22Rv1 (cell line): ENCODE measurements around the gene FRAS1.

Experiments
- ZFX ChIP-seq: fragments of 450-650 bp; IDR thresholded peaks from 2 replicates; pipeline ENCODE4 v1.6.1; 2017; ENCODE audit warnings: antibody characterized with exemption, borderline replicate concordance
- TF ChIP-seq, protein P1 (sequence below): fragments of 450-650 bp; IDR thresholded peaks from 2 replicates; pipeline ENCODE4 v1.5.1; 2017; ENCODE audit warnings: mild to moderate bottlenecking

DNA sequence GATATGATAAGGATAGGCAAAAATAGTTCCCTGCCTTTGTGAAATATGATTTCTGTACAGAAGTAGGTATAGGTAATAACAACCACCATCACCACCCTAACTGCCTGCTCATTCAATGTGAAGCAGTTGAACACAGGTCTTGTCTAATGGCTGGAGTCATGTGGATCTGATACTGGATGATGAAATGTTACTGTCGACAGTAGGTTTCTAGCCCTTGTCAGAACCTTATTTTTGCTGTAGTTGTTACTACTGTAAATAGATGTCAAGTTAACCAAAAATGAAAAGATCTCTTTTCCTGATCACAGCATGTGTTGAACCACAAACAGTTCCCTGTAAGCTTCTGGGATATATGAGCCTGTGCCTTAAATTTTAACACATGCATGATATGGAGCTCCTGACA is 142.9 kb downstream of the FRAS1 start:
- TF ChIP-seq, protein P1, sequence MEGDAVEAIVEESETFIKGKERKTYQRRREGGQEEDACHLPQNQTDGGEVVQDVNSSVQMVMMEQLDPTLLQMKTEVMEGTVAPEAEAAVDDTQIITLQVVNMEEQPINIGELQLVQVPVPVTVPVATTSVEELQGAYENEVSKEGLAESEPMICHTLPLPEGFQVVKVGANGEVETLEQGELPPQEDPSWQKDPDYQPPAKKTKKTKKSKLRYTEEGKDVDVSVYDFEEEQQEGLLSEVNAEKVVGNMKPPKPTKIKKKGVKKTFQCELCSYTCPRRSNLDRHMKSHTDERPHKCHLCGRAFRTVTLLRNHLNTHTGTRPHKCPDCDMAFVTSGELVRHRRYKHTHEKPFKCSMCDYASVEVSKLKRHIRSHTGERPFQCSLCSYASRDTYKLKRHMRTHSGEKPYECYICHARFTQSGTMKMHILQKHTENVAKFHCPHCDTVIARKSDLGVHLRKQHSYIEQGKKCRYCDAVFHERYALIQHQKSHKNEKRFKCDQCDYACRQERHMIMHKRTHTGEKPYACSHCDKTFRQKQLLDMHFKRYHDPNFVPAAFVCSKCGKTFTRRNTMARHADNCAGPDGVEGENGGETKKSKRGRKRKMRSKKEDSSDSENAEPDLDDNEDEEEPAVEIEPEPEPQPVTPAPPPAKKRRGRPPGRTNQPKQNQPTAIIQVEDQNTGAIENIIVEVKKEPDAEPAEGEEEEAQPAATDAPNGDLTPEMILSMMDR, result no peak
- no peak for TF ChIP-seq ZFX
